Nephron (organoid): ENCODE measurements around the gene TUBA4B.

Experiments
- H3K27ac Mint-ChIP-seq, 3 experiments: 2 replicates each; pipeline ENCODE4 v1.8.0; 2020; ENCODE audit warnings: mixed read lengths in 3 of 3, mild to moderate bottlenecking in 2 of 3, moderate library complexity in 1 of 3
- H3K27me3 Mint-ChIP-seq: 2 replicates; pipeline ENCODE4 v1.8.0; 2021; ENCODE audit warnings: low read depth, mild to moderate bottlenecking, moderate library complexity, mixed read lengths
- H3K36me3 Mint-ChIP-seq: 2 replicates; pipeline ENCODE4 v1.8.0; 2020; ENCODE audit warnings: low read depth, mixed read lengths
- H3K4me1 Mint-ChIP-seq: 2 replicates; pipeline ENCODE4 v1.8.0; 2020; ENCODE audit warnings: mixed read lengths
- H3K4me3 Mint-ChIP-seq, 3 experiments: 2 replicates each; pipeline ENCODE4 v1.8.0; 2020; ENCODE audit warnings: mild to moderate bottlenecking in 3 of 3, mixed read lengths in 3 of 3, moderate library complexity in 2 of 3
- H3K9me3 Mint-ChIP-seq: 2 replicates; pipeline ENCODE4 v1.8.0; 2020; ENCODE audit warnings: mixed read lengths
- CTCF ChIP-seq, 3 experiments: fragments of 200-600 bp; sonication (generic); IDR thresholded peaks; one replicate each; pipeline ENCODE4 v1.5.0; 2021; ENCODE audit warnings: antibody characterized with exemption in 3 of 3; ENCODE audit not compliant: unreplicated experiment in 3 of 3

The TUBA4B gene

GRCh38 chr2:219293736-219294231 is 40.7 kb downstream of the TUBA4B start:
- Mint-ChIP-seq H3K4me1 (peaks cover 27% of the 10 kb centered on the region), H3K27me3 (peaks cover 43% of the 10 kb centered on the region), H3K27ac (peak overlapping the region; percentile 85 to 92 (median 86)), H3K9me3 (no peaks in the 10 kb centered on the region), H3K36me3 (no peaks in the 10 kb centered on the region), H3K4me3 (peak overlapping the region; percentile 83 to 90 (median 84))
- TF ChIP-seq CTCF (IDR thresholded peaks at IDR 0.05; ENCODE audit: unreplicated experiment in 3 of 3): no peak

GRCh38 chr2:219294356-219295351 is 41.6 kb downstream of the TUBA4B start:
- no peaks in the 10 kb centered on the region for H3K36me3 Mint-ChIP-seq
- H3K4me3 Mint-ChIP-seq: peak overlapping the region; percentile 83 to 90 (median 84)
- peak; percentile 97 to 100 (median 98) for TF ChIP-seq CTCF (IDR thresholded peaks at IDR 0.05; ENCODE audit: unreplicated experiment in 3 of 3)
- H3K4me1 Mint-ChIP-seq: peaks cover 23% of the 10 kb centered on the region
- H3K9me3 Mint-ChIP-seq: no peaks in the 10 kb centered on the region
- H3K27ac Mint-ChIP-seq: peak overlapping the region; percentile 85 to 92 (median 86)
- peaks cover 47% of the 10 kb centered on the region for H3K27me3 Mint-ChIP-seq

- H3K4me3 Mint-ChIP-seq: no peak overlapping the region
- H3K4me1 Mint-ChIP-seq: peaks cover 19% of the 10 kb centered on the region
- H3K9me3 Mint-ChIP-seq: no peaks in the 10 kb centered on the region
Measured at GRCh38 chr2:219296142-219296541, 43.1 kb downstream of the TUBA4B start.

GRCh38 chr2:219296631-219297391 is 43.8 kb downstream of the TUBA4B start:
- no peak overlapping the region for H3K27ac Mint-ChIP-seq
- H3K4me3 Mint-ChIP-seq: no peak overlapping the region
- no peaks in the 10 kb centered on the region for H3K36me3 Mint-ChIP-seq
- H3K4me1 Mint-ChIP-seq: peaks cover 19% of the 10 kb centered on the region
- TF ChIP-seq CTCF (IDR thresholded peaks at IDR 0.05; ENCODE audit: unreplicated experiment in 3 of 3): no peak
- peaks cover 66% of the 10 kb centered on the region for H3K27me3 Mint-ChIP-seq
- no peaks in the 10 kb centered on the region for H3K9me3 Mint-ChIP-seq

More at GRCh38 chr2:219296142-219296541, 43.1 kb downstream of the TUBA4B start:
- no peak overlapping the region for H3K27ac Mint-ChIP-seq
- H3K27me3 Mint-ChIP-seq: peaks cover 61% of the 10 kb centered on the region
- TF ChIP-seq CTCF (IDR thresholded peaks at IDR 0.05; ENCODE audit: unreplicated experiment in 3 of 3): no peak
- no peaks in the 10 kb centered on the region for H3K36me3 Mint-ChIP-seq

- TF ChIP-seq CTCF (IDR thresholded peaks at IDR 0.05; ENCODE audit: unreplicated experiment in 3 of 3): no peak
- no peaks in the 10 kb centered on the region for H3K36me3 Mint-ChIP-seq
- no peak overlapping the region for H3K4me3 Mint-ChIP-seq
- no peak overlapping the region for H3K27ac Mint-ChIP-seq
- peaks cover 19% of the 10 kb centered on the region for H3K4me1 Mint-ChIP-seq
- H3K9me3 Mint-ChIP-seq: no peaks in the 10 kb centered on the region
- H3K27me3 Mint-ChIP-seq: peaks cover 70% of the 10 kb centered on the region
Measured at GRCh38 chr2:219297766-219298456, 44.9 kb downstream of the TUBA4B start.
